NCI-H128 (cell line): ENCODE results near the gene MB21D2.

Experiments
- DNase-seq: peaks from one replicate; lab custom pipeline; 2025; ENCODE audit not compliant: unreplicated experiment; lab: John Stamatoyannopoulos, UW

Gene MB21D2

GRCh38 chr3:192894676-192895075 lies 23.0 kb downstream of the MB21D2 start:
- DNase-seq: no peak

GRCh38 chr3:192892981-192893700 lies 24.5 kb downstream of the MB21D2 start:
- no peak for DNase-seq

- no peak for DNase-seq
These were observed 27.0 kb downstream of the MB21D2 start for GRCh38 chr3:192890347-192891335.

GRCh38 chr3:192889679-192890078 lies 28.0 kb downstream of the MB21D2 start:
- DNase-seq: no peak

GRCh38 chr3:192888190-192888589 lies 29.5 kb downstream of the MB21D2 start:
- no peak for DNase-seq

- DNase-seq: no peak
These were observed 30.0 kb downstream of the MB21D2 start for GRCh38 chr3:192887701-192888100.

GRCh38 chr3:192887047-192887446 lies 30.6 kb downstream of the MB21D2 start:
- no peak for DNase-seq

- DNase-seq: no peak
These were observed 32.6 kb downstream of the MB21D2 start for GRCh38 chr3:192884777-192885773.

- DNase-seq: no peak
These were observed 34.1 kb downstream of the MB21D2 start for GRCh38 chr3:192883512-192883911.

GRCh38 chr3:192881159-192881786 lies 36.4 kb downstream of the MB21D2 start:
- DNase-seq: no peak

- DNase-seq: no peak
These were observed 37.3 kb downstream of the MB21D2 start for GRCh38 chr3:192880313-192880712.

- no peak for DNase-seq
These were observed 38.2 kb downstream of the MB21D2 start for GRCh38 chr3:192879346-192880031.

- no peak for DNase-seq
These were observed 41.6 kb downstream of the MB21D2 start for GRCh38 chr3:192875971-192876565.

- no peak for DNase-seq
These were observed 46.8 kb downstream of the MB21D2 start for GRCh38 chr3:192870822-192871221.

GRCh38 chr3:192869131-192870031 lies 48.3 kb downstream of the MB21D2 start:
- no peak for DNase-seq

GRCh38 chr3:192867645-192868044 lies 50.0 kb downstream of the MB21D2 start:
- no peak for DNase-seq

- no peak for DNase-seq
These were observed 50.9 kb downstream of the MB21D2 start for GRCh38 chr3:192866804-192867203.

- DNase-seq: no peak
These were observed 52.7 kb downstream of the MB21D2 start for GRCh38 chr3:192864941-192865340.
